HG03135 (cell line): Measurements from ENCODE around the gene HSF2BP.
"Not testable (repeated sequence)": the region's sequence is repeated elsewhere in the genome, so short reads cannot be mapped to it uniquely, and the experiment has no call there.

ENCODE experiments used
- ATAC-seq: cut with Tn5 transposase; IDR thresholded peaks from one replicate; pipeline ENCODE4 v1.9.1; 2021; ENCODE audit warnings: mild to moderate bottlenecking, moderate library complexity; ENCODE audit not compliant: unreplicated experiment

HSF2BP gene

DNA sequence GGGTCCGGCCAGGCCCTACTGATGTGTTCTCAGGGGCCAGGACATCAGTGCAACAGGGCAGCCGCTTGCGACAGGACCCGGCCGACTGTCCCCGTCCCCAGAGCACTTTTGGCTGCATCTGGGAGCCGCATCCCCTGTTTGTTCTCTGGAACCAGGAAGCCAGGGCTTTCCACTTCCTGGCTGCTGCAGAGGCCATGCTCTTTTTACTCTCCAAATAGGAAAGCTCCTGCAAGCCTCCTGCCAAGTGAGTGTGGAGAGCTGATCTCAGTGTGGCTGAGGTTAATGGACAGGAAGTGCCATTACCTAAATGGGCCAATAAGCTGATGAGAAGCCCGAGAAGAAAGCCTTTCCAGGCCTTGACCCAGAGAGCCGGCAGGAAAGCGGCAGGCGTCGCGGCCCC, 180.1 kb downstream of the HSF2BP start:
- not testable (repeated sequence) for ATAC-seq
